H9 (cell line): ENCODE measurements around the gene ARHGEF10L. TPM values are rescaled to one million over a fixed set of nuclear protein-coding genes. Genes with fewer than 3 reads are reported as not detected.
A peak's percentile ranks its signal among the peaks of the same experiment; 100 is the strongest.

Source experiments
- DNase-seq: peaks from one replicate; pipeline ENCODE4 v3.0.0-alpha.2; 2017
- H2AFZ ChIP-seq: one replicate; pipeline ENCODE4 v1.6.1; 2013; ENCODE audit warnings: mild to moderate bottlenecking, low read length, control low read depth, moderate library complexity
- H2AK5ac ChIP-seq: 2 replicates; pipeline ENCODE4 v1.6.1; 2013; ENCODE audit warnings: low read length, control low read depth, mixed read lengths; ENCODE audit not compliant: insufficient read length
- H2BK120ac ChIP-seq: one replicate; pipeline ENCODE4 v1.6.1; 2013; ENCODE audit warnings: low read depth, mild to moderate bottlenecking, low read length, control low read depth, inconsistent platforms; ENCODE audit not compliant: poor library complexity, severe bottlenecking
- H2BK12ac ChIP-seq: 2 replicates; pipeline ENCODE4 v1.6.1; 2013; ENCODE audit warnings: low read length, control low read depth, mixed read lengths, low read depth; ENCODE audit not compliant: insufficient read length
- H2BK15ac ChIP-seq: 2 replicates; pipeline ENCODE4 v1.6.1; 2013; ENCODE audit warnings: low read depth, low read length, control low read depth
- H2BK20ac ChIP-seq: one replicate; pipeline ENCODE4 v1.6.1; 2013; ENCODE audit warnings: low read depth, mild to moderate bottlenecking, low read length, control low read depth, inconsistent platforms; ENCODE audit not compliant: poor library complexity, severe bottlenecking
- H2BK5ac ChIP-seq: 2 replicates; pipeline ENCODE4 v1.6.1; 2013; ENCODE audit warnings: low read length, control low read depth, mixed read lengths; ENCODE audit not compliant: insufficient read length
- H3K14ac ChIP-seq: 2 replicates; pipeline ENCODE4 v1.6.1; 2013; ENCODE audit warnings: low read length, control low read depth; ENCODE audit not compliant: insufficient read depth
- H3K18ac ChIP-seq: 2 replicates; pipeline ENCODE4 v1.6.1; 2013; ENCODE audit warnings: low read depth, mild to moderate bottlenecking, mixed read lengths, low read length, control low read depth; ENCODE audit not compliant: insufficient read length
- H3K23ac ChIP-seq: 2 replicates; pipeline ENCODE4 v1.6.1; 2013; ENCODE audit warnings: low read length, control low read depth, mixed read lengths, low read depth; ENCODE audit not compliant: insufficient read length
- H3K23me2 ChIP-seq: 2 replicates; pipeline ENCODE4 v1.6.1; 2013; ENCODE audit warnings: low read depth, mild to moderate bottlenecking, mixed read lengths, low read length, control low read depth; ENCODE audit not compliant: insufficient read length, poor library complexity, severe bottlenecking
- H3K27ac ChIP-seq: 2 replicates; pipeline ENCODE4 v1.5.1; 2013; ENCODE audit warnings: low read length, control low read depth, mixed read lengths, low read depth; ENCODE audit not compliant: insufficient read length
- H3K27me3 ChIP-seq: 2 replicates; pipeline ENCODE4 v1.6.1; 2013; ENCODE audit warnings: low read length, control low read depth, inconsistent platforms; ENCODE audit not compliant: insufficient read depth
- H3K4ac ChIP-seq: 2 replicates; pipeline ENCODE4 v1.6.1; 2013; ENCODE audit warnings: low read depth, mild to moderate bottlenecking, control low read depth, inconsistent platforms, low read length, moderate library complexity
- H3K4me1 ChIP-seq: 2 replicates; pipeline ENCODE4 v1.6.1; 2013; ENCODE audit warnings: low read length, control low read depth, inconsistent platforms; ENCODE audit not compliant: insufficient read depth
- H3K4me2 ChIP-seq: 2 replicates; pipeline ENCODE4 v1.6.1; 2013; ENCODE audit warnings: low read length, control low read depth, mixed read lengths; ENCODE audit not compliant: insufficient read length, insufficient read depth
- H3K56ac ChIP-seq: 2 replicates; pipeline ENCODE4 v1.6.1; 2013; ENCODE audit warnings: low read depth, mild to moderate bottlenecking, mixed read lengths, low read length, control low read depth; ENCODE audit not compliant: insufficient read length
- H3K79me1 ChIP-seq: 2 replicates; pipeline ENCODE4 v1.6.1; 2013; ENCODE audit warnings: low read depth, mild to moderate bottlenecking, moderate library complexity, low read length, control low read depth, inconsistent platforms; ENCODE audit not compliant: insufficient read depth, poor library complexity, severe bottlenecking
- H3K79me2 ChIP-seq: 2 replicates; pipeline ENCODE4 v1.6.1; 2013; ENCODE audit warnings: low read length, control low read depth, inconsistent platforms; ENCODE audit not compliant: insufficient read depth
- H3K9ac ChIP-seq: 2 replicates; pipeline ENCODE4 v1.6.1; 2013; ENCODE audit warnings: low read length, control low read depth, mixed read lengths; ENCODE audit not compliant: insufficient read length; ENCODE audit errors: extremely low read depth
- H3K9me3 ChIP-seq: one replicate; pipeline ENCODE4 v1.6.1; 2013; ENCODE audit warnings: low read depth, low read length, inconsistent platforms; ENCODE audit not compliant: control insufficient read depth
- H3T11ph ChIP-seq: one replicate; pipeline ENCODE4 v1.6.1; 2013; ENCODE audit warnings: mild to moderate bottlenecking, low read length, control low read depth, inconsistent platforms
- H4K20me1 ChIP-seq: one replicate; pipeline ENCODE4 v1.6.1; 2013; ENCODE audit not compliant: control insufficient read depth, insufficient read length, insufficient read depth
- H4K5ac ChIP-seq: 2 replicates; pipeline ENCODE4 v1.6.1; 2013; ENCODE audit warnings: low read depth, mild to moderate bottlenecking, mixed read lengths, low read length, control low read depth; ENCODE audit not compliant: insufficient read length
- H4K8ac ChIP-seq: replicated peaks from 2 replicates; pipeline ENCODE4 v1.6.1; 2013; ENCODE audit warnings: low read length, control low read depth, mixed read lengths, low read depth; ENCODE audit not compliant: insufficient read length
- H4K91ac ChIP-seq: 2 replicates; pipeline ENCODE4 v1.6.1; 2013; ENCODE audit warnings: low read depth, mild to moderate bottlenecking, moderate library complexity, mixed read lengths, low read length, control low read depth; ENCODE audit not compliant: insufficient read length
- H3K27ac Mint-ChIP-seq, 3 experiments: 2 replicates in 2 of 3; 3 replicates in 1 of 3; pipeline ENCODE4 v1.8.0; 2020 to 2021; ENCODE audit warnings: mixed read lengths in 3 of 3, mild to moderate bottlenecking in 1 of 3, moderate library complexity in 1 of 3
- H3K27me3 Mint-ChIP-seq: 2 replicates; pipeline ENCODE4 v1.8.0; 2021; ENCODE audit warnings: low read depth, mild to moderate bottlenecking, moderate library complexity, mixed read lengths
- H3K36me3 Mint-ChIP-seq, 3 experiments: 2 replicates in 2 of 3; 3 replicates in 1 of 3; pipeline ENCODE4 v1.8.0; 2020 to 2021; ENCODE audit warnings: low read depth in 3 of 3, mixed read lengths in 3 of 3; ENCODE audit not compliant: insufficient read depth in 1 of 3
- H3K4me1 Mint-ChIP-seq, 2 experiments: 2 replicates each; pipeline ENCODE4 v1.8.0; 2020; ENCODE audit warnings: mixed read lengths in 2 of 2
- H3K4me3 Mint-ChIP-seq, 2 experiments: 2 replicates in 1 of 2; 3 replicates in 1 of 2; pipeline ENCODE4 v1.8.0; 2020 to 2021; ENCODE audit warnings: mild to moderate bottlenecking in 2 of 2, mixed read lengths in 2 of 2, moderate library complexity in 1 of 2
- H3K9me3 Mint-ChIP-seq, 2 experiments: 2 replicates in 1 of 2; 3 replicates in 1 of 2; pipeline ENCODE4 v1.8.0; 2020; ENCODE audit warnings: mild to moderate bottlenecking in 2 of 2, mixed read lengths in 2 of 2, moderate library complexity in 1 of 2
- WGBS: extraction: QIAGEN DNeasy Blood & Tissue Kit; methylation state at CpG from one replicate; pipeline ENCODE4 v1.1.7; 2013; ENCODE audit warnings: missing lambda C conversion rate, low lambda C conversion rate, mixed read lengths; ENCODE audit not compliant: insufficient read length; ENCODE audit errors: extremely low coverage; 5-methylcytosine and 5-hydroxymethylcytosine counted together
- total RNA-seq: library from RNA; stranded (reverse); gene quantifications from 2 replicates; pipeline ENCODE4 v1.2.1, GENCODE V29; 2021
- TF ChIP-seq, protein P1 (sequence below): fragments of 200-600 bp; sonication (generic); conservative IDR thresholded peaks from 3 replicates; pipeline ENCODE4 v1.8.0; 2021; ENCODE audit warnings: antibody characterized with exemption, mild to moderate bottlenecking

The ARHGEF10L gene
- total RNA-seq, 1 experiment from 2014 or later: 20.2 TPM

DNA sequence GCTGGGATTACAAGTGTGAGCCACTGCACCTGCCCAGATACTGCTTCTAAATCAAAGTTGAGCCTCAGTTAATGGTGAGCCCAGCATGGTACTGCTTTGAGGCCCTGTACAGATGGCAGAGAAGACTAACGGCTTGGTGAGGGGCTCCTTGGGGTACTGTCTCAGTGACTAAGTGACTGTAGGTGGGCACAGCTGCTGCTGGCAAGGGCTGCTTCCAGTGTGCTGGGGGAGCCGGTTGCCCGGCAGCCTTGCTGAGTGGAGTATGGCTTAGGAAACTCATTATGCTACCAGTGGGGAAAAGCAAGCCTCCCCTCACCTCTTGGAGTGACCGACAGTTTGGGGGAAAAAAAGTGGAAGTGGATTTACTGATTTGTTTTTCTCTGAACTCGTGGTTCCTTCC lies 23.6 kb upstream of the ARHGEF10L start:
- Histone ChIP-seq H4K5ac (no peak overlapping the region), H3K4ac (no peak overlapping the region), H2BK12ac (no peak overlapping the region), H2BK5ac (no peak overlapping the region), H3K27ac (no peak overlapping the region), H3K18ac (no peak overlapping the region), H3K14ac (no peak overlapping the region), H3K79me1 (no peaks in the 10 kb centered on the region), H2BK15ac (peak overlapping the region; percentile 92; the same call in 1 of the 2 replicates), H2BK20ac (no peak overlapping the region), H3K23me2 (no peaks in the 10 kb centered on the region), H3K4me2 (no peak overlapping the region), H3T11ph (no peak overlapping the region), H3K9ac (no peak overlapping the region), H2AFZ (no peak overlapping the region), H4K8ac (no peak overlapping the region), H3K9me3 (no peaks in the 10 kb centered on the region), H4K91ac (no peak overlapping the region), H3K56ac (no peak overlapping the region), H3K23ac (no peak overlapping the region), H3K27me3 (no peaks in the 10 kb centered on the region), H2BK120ac (no peak overlapping the region), H2AK5ac (no peak overlapping the region), H4K20me1 (no peaks in the 10 kb centered on the region), H3K79me2 (no peaks in the 10 kb centered on the region), H3K4me1 (peaks cover 6% of the 10 kb centered on the region; the same call in 1 of the 2 replicates)
- TF ChIP-seq, protein P1, sequence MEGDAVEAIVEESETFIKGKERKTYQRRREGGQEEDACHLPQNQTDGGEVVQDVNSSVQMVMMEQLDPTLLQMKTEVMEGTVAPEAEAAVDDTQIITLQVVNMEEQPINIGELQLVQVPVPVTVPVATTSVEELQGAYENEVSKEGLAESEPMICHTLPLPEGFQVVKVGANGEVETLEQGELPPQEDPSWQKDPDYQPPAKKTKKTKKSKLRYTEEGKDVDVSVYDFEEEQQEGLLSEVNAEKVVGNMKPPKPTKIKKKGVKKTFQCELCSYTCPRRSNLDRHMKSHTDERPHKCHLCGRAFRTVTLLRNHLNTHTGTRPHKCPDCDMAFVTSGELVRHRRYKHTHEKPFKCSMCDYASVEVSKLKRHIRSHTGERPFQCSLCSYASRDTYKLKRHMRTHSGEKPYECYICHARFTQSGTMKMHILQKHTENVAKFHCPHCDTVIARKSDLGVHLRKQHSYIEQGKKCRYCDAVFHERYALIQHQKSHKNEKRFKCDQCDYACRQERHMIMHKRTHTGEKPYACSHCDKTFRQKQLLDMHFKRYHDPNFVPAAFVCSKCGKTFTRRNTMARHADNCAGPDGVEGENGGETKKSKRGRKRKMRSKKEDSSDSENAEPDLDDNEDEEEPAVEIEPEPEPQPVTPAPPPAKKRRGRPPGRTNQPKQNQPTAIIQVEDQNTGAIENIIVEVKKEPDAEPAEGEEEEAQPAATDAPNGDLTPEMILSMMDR: no peak
- no peaks in the 10 kb centered on the region for H3K9me3 Mint-ChIP-seq
- H3K27me3 Mint-ChIP-seq: no peaks in the 10 kb centered on the region
- H3K27ac Mint-ChIP-seq: no peak overlapping the region; a peak in 1 of 7 replicates
- no CpG with 5 or more reads among the region's 5 CpGs for WGBS
- no peak overlapping the region for H3K4me3 Mint-ChIP-seq
- no peaks in the 10 kb centered on the region for H3K36me3 Mint-ChIP-seq
- H3K4me1 Mint-ChIP-seq: peaks cover 26 to 29% of the 10 kb centered on the region in 2 experiments
- DNase-seq: no peak
